Activated CD4-positive, CD25-positive, alpha-beta regulatory T cell treated with anti-CD3 and anti-CD28 coated beads, Interleukin-2, amount 50 U/mL, for 72 hours (primary cell): ENCODE data around the gene DUSP3.

Source experiments
- DNase-seq: peaks from one replicate; pipeline ENCODE4 v3.0.0; 2021

Gene DUSP3

DNA sequence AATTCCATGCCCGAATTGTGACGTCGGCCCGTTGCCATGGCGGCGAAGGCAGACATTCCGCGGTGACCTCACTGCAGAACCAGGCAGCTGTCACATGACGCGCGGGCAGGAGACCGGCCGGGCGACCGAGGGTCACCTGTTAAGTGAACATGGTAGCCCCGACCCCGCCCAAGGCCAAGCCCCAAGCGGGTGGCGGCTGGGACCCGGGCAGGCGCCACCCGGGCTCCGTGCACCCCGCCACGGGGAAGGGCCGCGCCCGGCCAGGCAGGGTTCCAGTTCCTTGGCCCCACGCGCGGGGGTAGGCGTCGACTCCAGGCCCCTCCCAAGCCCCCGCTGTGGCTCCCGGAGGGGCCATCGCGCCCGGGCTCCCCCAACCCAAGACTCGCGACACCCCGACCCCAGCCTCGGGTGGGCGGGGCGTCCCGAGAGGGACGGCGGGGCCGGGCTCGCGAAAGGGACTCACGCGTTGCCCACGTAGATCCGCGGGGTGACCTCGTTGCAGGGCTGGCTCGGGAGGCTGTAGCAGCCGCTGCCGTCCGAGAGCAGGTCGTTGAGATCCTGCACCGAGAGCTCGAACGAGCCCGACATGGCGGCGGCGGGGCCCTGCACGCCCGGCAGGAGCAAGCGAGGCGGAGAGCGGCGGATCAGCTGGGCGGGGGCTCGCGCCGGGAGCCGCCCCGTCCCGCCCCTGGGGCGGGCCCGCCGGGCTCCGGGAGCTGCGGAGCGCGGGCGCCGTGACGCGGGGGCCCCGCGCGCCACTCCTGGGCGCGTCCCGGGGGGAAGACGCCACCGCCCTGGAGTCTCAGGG lies at the start of gene DUSP3:
DUSP3 (minus strand) TSS at position 641 of the 808 bp plus-strand sequence; CDS start at position 588, 53 bp downstream.
- DNase-seq = peak; percentile 77

DNA sequence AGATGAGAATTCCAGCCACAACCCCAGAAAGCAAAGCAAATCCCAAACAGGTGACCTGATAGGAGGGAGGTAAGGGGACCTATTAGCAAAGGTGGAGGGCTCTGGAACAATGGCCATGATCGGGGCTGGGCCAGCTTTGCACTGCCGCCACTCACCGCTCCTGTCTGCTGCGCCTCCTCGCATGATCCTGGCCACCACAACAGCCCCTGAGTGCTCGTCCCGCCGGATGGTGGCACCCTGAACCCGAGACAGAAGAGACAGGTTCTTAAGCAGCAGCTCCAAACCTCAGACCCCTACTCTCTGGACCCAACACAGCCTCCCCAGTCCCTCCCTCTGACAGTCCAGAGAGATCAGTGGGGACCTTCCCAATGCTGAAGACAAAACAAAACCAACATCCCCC lies 48.8 kb upstream of the DUSP3 start:
- no peak for DNase-seq

- no peak for DNase-seq
Measured at GRCh38 chr17:43826206-43826605, 47.4 kb upstream of the DUSP3 start.

- no peak for DNase-seq
Measured at GRCh38 chr17:43825567-43825966, 46.8 kb upstream of the DUSP3 start.

DNA sequence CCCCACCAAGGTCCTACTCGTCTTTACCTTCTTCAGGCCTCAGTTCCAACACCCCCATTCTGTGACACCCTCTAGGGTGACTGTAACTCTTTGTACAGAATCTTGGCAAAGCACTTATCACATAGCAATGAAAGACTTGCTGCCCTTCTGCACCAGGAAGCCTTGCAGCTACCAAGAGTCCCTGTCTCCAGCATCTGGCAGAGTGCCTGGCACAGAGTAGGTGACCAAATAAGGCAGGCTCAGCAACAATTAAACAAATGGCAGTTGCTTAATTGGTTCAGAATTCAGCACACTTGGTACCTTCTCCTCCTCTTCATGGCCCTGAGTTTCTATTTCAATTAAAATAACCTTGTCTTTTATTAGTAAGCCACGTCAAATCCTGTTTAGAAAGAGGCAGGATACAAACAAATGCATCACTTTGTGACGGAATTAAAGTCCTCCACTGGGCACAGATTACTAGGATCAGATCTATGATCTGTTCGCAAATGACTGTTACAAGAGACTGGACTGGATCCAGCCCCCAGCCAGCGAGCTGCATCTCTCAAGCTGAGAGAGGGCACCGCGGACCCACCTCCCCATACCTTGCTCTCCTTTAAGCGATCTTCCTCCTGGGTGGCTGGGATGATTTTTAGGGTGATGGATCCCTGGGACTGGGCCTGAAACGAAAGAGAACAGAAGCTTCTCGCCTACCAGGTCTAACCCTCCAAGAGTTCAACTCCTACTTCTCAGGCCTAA lies 44.7 kb upstream of the DUSP3 start:
- no peak for DNase-seq

DNA sequence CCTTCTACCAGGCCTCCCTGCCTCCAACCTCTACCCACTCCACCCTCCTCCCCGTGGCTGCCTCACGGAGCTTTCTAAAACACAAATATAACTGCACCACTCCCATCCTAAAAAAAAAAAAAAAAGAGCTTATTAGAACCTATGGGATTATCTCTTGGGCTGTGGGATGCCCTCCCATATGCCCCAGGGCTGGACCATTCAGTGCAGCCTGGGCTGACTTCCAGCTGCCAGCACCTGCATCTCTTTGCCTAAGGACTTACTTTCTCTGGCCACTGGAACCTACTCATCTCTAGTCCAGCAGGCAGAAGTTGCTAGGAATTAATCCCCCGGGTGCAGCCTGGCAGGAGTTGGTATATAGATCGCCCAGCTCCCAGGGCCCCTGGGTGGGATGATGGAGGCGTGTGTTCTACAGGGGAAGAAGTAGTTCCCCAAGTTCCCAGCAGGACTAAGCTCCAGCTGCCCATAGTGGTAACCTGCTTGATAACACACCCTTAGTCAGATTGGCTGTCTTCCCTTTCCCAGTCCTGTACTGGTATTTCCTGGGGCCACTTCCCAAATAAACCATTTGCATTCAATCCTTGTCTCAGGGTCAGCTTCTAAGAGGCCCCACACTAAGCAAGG lies 43.9 kb upstream of the DUSP3 start:
- DNase-seq = no peak

DNA sequence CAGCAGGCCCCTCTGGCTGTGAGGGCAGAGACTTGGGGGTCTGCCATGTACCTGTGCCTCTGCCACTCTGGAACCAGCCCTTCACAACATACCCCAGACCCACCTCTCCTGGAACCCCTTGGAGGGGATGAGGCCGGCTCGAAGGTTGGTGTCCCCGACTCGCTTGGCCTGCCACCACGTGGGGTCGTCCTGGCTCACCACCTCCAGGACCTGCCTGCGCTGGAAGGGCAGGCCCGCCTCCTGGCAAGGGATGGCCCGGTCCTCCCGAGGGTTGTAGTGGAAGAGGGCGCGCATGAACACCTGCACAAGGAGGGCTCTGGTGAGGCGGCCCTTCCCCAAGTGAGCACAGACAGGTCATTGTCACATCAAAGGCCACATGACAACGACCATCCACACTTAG lies 42.0 kb upstream of the DUSP3 start:
- no peak for DNase-seq

- DNase-seq = peak; percentile 5
Measured at GRCh38 chr17:43818966-43819365, 40.2 kb upstream of the DUSP3 start.

DNA sequence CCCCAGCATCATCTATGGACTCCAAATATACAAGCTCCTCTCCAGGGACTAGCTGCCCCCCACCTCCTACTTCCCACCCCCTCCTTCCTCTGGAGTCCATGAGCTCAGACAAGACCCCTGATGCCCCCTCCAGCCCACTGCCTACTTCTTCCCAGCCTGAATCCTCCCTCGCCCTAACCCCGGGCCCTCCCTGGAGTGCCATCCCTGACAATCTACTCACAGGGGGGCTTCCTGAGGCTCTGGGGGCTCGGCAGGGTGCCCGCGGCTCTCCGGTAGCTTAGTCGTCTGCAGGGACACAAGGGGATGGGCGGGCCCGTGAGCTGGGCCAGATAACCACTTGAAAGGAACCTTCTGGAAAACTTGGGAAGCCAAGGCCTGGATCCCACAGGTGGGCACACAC lies 39.0 kb upstream of the DUSP3 start:
- peak; percentile 6 for DNase-seq

- DNase-seq = peak; percentile 17
Measured at GRCh38 chr17:43816336-43817320, 37.9 kb upstream of the DUSP3 start.

DNA sequence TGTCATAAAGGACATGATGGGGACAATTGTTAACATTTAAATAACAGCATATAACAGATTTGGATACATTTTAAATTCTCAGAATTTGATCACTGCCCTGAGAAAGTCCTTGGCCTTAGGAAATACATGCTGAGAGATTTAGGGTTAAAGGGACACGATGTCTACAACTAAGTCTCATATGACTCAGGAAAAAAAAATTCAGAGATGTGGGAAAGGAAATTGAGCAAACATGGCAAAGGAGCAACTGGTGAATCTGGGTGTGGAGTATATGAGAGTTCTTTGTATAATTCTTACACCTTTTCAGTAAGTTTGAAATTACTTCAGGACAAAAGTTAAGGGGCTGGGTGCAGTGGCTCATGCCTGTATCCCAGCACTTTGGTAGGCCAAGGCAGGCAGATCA lies 35.9 kb upstream of the DUSP3 start:
- no peak for DNase-seq

- peak; percentile 6 for DNase-seq
Measured at GRCh38 chr17:43814026-43814425, 35.2 kb upstream of the DUSP3 start.

DNA sequence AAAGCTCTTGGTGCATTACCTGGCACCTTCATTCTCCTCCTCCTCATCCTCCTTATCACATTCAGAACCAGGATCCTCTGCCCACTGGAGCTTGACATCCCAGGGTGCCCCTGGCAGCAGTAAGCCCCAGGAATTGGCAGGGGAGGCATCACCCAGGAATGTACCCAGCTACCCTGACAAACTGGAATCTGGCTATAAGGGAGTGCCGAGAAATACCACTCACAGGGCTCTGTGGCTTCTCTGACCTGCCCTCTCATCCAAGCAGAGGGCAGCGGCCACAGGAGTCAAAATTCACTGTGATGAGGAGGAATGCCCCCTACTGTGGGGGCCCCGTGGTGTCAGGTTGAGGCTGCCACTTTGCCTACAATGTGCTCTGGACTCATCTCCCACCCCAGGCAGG lies 34.6 kb upstream of the DUSP3 start:
- no peak for DNase-seq

DNA sequence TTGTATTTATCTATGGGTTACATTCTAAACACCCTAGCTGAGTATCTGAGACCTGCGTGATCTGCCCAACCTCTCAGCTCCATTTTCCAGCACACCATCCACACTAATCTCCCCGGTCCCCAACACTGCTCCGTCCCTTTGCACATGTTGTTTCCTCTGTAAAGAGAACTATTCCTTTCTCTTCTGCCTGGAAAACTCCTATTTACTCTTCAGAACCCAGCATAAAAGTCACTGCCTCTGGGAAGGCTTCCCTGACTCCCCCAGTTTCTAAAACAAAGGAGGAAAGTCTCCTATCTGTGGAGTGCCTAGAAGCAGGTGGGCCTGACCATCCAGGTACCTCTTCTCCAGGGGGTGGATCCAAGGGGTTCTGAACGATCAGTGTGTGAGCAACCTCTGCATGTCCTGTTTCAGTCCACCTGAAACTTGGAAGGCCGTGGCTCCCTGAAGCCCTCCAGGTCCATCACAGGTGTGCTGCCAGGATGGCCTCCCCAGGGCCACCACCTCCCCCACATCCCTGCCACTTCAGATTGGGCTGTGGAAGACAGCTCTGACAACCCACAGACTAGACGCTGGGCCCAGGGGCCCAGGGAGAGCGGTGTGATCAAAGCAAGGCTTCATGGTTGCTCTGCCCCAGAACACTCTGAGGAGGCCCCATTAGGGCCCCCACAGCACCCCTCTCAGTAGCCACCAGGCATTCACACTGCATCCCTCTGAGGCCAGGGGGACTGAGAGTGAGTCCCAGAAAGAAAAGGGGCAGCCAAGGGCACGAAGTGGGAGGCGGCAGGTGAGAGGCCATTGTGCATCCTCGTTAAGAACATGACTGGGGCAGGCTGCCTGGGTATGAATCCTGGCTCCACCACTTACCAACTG lies 33.9 kb upstream of the DUSP3 start:
- no peak for DNase-seq

GRCh38 chr17:43810823-43811222 lies 32.0 kb upstream of the DUSP3 start:
- no peak for DNase-seq

- DNase-seq = no peak
Measured at GRCh38 chr17:43810226-43810715, 31.5 kb upstream of the DUSP3 start.

DNA sequence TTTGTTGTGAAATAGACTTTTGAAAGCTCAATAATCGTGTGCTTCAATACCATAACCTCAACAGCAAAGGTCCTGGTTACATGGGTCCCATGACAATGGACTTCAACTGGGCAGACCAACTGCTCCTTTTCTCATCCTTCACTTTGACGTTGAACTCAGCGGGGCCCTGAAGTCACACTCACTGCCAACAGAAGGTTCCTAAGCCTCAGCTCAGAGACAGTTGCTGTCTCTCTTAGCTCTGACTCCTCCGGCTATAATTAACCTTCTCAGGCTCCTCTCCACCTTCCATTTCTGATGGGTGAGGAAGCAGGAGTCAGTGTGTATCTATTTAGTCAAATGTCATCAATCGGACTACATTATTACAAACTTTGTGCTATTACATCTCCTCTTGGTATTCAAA lies 30.3 kb upstream of the DUSP3 start:
- no peak for DNase-seq

GRCh38 chr17:43808076-43808475 lies 29.3 kb upstream of the DUSP3 start:
- DNase-seq = no peak

GRCh38 chr17:43805117-43805516 lies 26.3 kb upstream of the DUSP3 start:
- no peak for DNase-seq

DNA sequence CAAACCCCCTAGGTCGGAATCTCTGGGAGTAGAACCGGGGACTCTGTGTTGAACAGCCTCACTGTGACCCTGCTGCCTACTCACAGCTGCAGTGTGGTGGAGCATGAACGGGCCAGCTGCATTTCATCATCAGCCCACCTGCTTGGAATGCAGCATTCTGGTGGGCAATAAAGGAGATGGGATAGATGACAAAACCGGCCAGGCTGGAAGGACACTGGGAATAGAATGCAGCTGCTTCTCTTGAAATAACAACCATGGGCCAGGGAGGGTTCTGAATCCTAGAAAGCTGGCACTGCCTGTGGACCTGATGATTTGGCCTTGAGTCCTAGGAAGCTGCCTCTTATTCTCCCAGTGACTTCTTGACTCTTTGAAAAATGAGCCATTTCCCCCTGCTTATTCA lies 25.0 kb upstream of the DUSP3 start:
- no peak for DNase-seq

DNA sequence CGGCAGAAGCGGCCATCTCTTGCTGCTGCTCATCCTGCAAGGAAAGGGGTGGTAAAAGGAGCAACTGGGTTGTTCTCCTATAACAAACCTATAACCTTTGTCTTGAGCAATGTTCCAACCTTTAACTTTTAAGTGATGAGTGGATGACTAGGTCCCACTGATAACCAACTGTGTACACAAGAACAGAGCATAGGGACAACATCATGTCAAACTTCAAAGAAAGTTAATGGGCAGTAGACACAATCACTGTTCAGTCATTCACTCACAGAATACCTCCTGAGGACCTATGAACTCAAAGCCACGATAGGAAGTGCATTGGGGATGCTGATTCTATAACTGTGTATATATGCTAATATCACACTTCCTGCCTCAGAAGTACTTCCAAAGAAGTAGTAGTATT lies 23.1 kb upstream of the DUSP3 start:
- DNase-seq = no peak
